GM21717 (cell line): ENCODE results near the gene P2RX2.

Source experiments
- ATAC-seq: cut with Tn5 transposase; IDR thresholded peaks from one replicate; pipeline ENCODE4 v1.9.1; 2021; ENCODE audit warnings: mild to moderate bottlenecking, moderate library complexity; ENCODE audit not compliant: unreplicated experiment

P2RX2 gene

GRCh38 chr12:132618683-132619043 is at the start of gene P2RX2:
P2RX2 (plus strand) TSS chr12:132618776; CDS start chr12:132618817, 41 bp downstream.
- no peak for ATAC-seq

DNA sequence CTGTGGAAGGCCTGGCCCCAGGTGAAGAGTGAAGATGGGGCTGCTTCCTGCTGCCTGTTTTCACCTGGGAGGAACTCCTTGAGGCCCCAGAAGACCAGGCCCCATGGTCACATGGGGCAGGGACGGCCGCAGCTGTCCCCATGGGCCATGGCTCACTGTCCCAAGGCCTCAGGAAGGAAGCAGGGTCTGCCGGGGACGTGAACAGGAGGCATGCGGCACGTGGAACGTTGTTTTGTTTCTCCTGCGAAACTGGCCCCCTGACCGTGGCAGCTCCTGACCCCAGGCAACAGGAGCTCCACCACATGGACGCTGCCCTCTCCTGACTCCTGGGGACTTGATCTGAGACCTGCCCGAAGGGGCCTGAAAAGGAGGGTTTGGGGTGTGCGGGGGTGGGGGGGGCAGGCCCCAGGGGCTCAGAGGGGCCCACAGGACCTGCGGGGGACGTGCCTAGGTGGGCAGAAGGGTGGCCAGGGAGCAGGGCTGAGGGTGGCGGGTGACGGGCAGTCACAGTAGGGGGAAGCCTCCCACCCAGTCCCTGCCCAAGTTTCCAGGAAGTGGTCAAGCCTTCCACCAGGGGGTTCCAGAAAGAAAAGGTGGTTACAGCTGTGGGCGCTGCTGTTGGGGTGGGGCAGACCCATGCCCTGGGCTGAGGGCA is 49.6 kb upstream of the P2RX2 start:
- no peak for ATAC-seq

- ATAC-seq, result no peak
Measured at GRCh38 chr12:132569856-132570480, 48.6 kb upstream of the P2RX2 start.

DNA sequence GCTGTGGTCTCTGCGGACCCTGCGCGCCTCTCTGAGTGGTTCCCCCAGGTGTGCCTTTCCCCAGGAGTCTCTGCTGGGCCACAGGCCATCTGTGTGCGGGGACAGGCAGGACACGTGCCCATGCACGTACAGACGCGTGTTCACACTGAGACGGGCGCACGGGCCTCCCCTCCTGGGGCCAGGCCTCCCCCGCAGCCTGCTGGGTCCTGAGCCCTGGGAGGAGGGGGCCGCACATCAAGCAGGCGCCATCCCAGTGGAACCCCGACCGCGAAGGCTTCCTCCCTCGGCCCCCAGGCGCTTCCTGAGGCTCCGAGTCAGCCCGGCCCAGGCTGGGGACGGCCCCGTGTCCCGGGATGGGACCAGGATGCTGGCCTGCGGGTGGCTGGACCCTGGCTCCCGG is 47.9 kb upstream of the P2RX2 start:
- ATAC-seq, result no peak

- ATAC-seq, result no peak
Measured at GRCh38 chr12:132571051-132571450, 47.5 kb upstream of the P2RX2 start.

- no peak for ATAC-seq
Measured at GRCh38 chr12:132571598-132571997, 47.0 kb upstream of the P2RX2 start.

- ATAC-seq, result no peak
Measured at GRCh38 chr12:132572106-132572505, 46.5 kb upstream of the P2RX2 start.

GRCh38 chr12:132572801-132573760 is 45.5 kb upstream of the P2RX2 start:
- no peak for ATAC-seq

DNA sequence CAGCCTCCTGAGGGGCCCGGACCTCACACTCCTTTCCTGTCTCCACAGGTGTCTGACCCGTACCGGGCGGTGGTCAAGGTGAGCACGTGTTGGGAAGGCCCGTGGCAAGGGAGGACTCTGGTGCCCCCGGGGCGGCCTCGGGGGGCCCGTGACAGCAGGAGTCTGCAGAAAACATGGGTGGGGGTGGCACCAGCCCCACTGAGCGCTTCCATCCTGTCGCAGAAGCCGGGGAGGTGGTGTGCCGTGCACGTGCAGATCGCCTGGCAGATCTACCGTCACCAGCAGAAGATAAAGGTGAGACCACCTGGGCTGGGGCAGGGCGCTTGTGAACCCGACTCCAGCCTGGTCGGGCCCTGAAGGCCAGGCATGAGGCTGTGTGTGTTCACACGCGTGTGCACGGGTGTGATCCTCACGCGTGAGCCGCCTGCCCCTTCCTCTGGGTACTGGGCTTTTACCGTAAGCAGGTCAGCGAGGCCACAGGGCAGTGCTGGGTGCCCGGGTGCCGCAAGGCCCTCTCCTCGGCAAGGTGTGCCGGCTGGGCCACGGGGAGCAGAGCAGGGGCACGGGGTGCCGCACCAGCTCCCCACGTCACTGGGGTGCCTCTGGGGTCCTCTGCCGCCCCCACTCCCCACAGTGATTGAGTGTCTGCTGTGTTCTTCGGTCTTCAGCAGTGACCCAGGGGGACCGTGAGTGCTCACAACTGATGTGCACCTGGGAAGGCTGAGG is 44.1 kb upstream of the P2RX2 start:
- no peak for ATAC-seq

DNA sequence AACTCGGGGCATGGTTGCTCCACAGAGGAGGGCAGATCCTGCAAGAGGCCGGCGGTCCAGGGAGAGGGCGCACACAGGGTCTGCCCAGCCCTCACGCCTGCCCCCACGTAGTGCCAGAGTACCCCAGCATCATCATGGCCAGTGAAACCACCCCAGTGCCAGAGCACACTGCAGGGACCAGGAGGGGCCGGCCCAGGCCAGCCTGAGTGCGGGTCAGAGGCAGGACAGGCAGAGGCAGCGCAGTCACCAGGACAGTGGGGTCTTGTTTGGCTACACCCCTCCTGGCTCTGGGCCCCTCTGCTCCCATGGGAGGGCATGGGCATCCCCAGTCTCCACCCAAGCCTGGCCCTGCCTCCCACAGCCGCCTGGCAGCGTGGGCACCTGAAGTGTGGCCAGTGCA is 42.9 kb upstream of the P2RX2 start:
- ATAC-seq, result no peak

DNA sequence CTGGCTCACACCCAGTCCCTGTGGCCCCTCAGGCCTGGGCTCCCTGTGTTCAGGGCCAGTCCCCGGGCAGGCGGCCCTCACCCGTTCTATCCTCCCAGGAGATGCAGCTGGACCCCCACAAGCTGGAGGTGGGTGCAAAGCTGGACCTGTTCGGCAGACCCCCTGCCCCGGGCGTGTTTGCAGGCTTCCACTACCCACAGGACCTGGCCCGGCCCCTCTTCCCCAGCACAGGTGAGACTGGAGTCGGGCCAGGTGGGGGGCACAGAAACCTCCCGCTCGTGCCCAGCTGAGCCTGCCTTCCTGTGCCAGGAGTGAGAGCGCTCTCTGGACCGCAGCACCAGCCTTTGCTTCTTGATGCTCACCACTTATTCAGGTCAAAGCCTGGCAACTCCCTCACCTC is 41.9 kb upstream of the P2RX2 start:
- ATAC-seq, result no peak

GRCh38 chr12:132577191-132577920 is 41.2 kb upstream of the P2RX2 start:
- ATAC-seq, result no peak

GRCh38 chr12:132578118-132578517 is 40.5 kb upstream of the P2RX2 start:
- ATAC-seq, result no peak

GRCh38 chr12:132578826-132579225 is 39.8 kb upstream of the P2RX2 start:
- no peak for ATAC-seq

DNA sequence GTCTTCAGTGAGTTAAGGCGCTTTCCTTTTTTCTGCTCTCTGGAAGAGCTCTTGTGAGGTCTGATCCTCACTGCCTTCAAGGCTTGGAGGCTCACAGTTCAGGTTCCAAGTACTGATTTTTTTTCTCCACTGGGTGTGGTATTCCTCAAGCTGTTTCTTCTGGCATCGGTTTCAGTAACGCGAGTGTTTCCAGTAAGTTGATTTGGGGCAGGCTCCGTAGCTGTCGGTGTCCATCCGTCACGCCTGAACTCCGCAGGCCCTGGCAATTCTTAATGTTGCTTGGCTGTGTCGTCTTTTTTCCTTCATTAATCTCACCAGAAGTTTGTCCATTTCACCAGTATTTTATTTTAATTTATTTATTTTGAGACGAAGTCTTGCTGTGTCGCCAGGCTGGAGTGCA is 38.8 kb upstream of the P2RX2 start:
- no peak for ATAC-seq

DNA sequence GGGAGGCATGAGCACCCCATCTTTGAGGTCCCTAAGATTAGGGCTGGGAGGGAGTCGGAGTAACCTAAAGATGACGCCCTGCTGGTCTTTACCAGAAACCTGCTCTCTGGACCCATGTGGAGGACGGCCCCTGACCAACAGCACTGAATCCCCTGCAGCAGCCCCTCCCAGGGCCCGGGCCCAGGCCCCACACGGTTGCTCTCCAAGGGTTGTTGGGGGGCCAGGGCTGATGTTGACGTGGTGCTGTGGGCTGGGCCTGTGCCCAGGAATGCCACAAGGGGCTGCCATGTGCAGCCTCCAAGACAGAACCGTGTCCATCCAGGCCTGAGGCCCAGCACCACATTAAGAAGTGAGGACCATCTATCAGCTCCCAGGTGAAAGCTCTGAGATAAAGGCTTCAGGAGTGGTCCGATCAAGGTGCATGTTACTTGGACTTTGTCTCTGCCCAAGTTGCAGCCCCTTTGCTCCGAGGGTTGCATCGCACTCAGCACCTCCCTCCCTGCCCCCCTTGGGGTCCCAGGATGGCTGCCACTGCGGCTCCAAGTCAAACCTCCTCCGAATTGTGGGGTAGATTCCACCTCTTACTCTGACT is 37.8 kb upstream of the P2RX2 start:
- ATAC-seq, result no peak

DNA sequence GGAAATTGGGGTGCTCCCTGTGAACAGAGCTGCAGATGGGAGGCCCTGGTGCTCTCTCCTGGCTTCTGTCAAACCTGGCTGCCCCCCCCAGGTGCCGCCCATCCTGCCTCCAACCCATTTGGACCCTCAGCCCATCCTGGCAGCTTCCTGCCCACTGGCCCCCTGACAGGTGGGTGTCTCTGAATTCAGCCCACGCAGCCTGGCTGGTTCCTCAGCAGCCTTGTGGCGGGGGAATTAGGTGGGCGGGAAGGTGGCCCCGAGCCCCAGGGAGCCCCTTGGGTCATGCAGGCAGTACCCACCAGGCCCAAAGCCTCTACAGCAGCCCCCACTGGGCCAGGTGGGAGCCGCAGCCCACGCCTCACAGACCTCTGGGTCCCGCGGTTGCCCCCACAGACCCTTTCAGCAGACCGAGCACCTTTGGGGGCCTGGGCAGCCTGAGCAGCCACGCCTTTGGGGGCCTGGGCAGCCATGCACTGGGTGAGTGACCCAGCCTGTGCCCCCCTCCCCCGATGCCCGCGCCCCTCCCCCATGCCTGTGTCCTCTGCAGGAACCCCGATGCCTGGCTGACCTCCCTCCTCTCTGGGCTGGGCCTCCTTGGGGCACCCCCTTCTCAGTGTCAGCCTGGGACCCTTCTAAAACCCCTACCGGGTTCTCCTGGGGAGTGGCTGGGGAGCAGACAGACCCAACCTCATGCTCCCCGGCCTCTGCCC is 37.1 kb upstream of the P2RX2 start:
- no peak for ATAC-seq

DNA sequence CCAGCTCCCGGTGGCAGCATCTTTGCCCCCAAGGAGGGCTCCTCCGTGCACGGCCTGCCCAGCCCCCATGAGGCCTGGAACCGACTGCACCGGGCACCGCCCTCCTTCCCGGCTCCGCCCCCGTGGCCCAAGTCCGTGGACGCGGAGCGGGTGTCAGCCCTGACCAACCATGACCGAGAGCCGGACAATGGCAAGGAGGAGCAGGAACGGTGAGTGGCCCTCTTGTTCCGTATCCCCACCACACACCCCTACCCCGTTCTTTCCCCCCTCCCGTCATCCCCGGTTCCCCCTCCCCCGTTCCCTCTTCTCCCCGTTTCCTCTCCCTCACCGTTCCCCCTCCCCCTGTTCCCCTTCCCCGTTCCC is 36.5 kb upstream of the P2RX2 start:
- ATAC-seq, result no peak

- no peak for ATAC-seq
Measured at GRCh38 chr12:132582582-132583410, 35.8 kb upstream of the P2RX2 start.
